Fibroblast of villous mesenchyme (primary cell): ENCODE measurements around the gene MTMR3. TPM values are rescaled to one million over a fixed set of nuclear protein-coding genes. Genes with fewer than 3 reads are reported as not detected.
A peak's percentile ranks its signal among the peaks of the same experiment; 100 is the strongest.
"Not testable (repeated sequence)": the region's sequence is repeated elsewhere in the genome, so short reads cannot be mapped to it uniquely, and the experiment has no call there.

Source experiments
- DNase-seq: peaks from one replicate; pipeline ENCODE4 v3.0.0-alpha.2; 2010; ENCODE audit warnings: low read depth
- H3K4me3 ChIP-seq: 2 replicates; pipeline ENCODE4 v1.5.1; 2011; ENCODE audit warnings: low read depth, mild to moderate bottlenecking, low read length
- total RNA-seq: library from RNA; depleted of rRNA; stranded (reverse); fragments of >200 nt; gene quantifications from 2 replicates; pipeline ENCODE4 v1.2.3, GENCODE V29; 2012
- TF ChIP-seq, protein P1 (sequence below): IDR thresholded peaks from 2 replicates; pipeline ENCODE4 v1.5.1; 2012; ENCODE audit warnings: low read depth, mild to moderate bottlenecking, low read length; ENCODE audit not compliant: insufficient read depth

MTMR3 gene
- total RNA-seq, 1 donor, result 51.4 TPM

DNA sequence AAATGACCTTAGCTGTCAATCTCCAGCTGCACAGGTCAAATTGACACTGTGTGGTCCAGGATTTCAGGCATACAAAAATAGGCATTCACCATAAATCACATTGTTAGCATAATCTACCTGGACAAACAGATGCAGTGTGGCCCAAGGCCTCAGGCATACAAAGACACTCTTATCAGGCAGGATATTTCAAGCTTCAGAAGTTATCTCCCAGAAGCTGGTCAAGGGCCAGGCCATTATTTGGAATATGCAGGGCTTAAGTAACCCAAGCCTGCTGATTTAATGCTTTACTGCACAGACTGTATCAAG is 171.7 kb downstream of the MTMR3 start:
- DNase-seq, result no peak
- H3K4me3 ChIP-seq, result no peak overlapping the region
- TF ChIP-seq, protein P1, sequence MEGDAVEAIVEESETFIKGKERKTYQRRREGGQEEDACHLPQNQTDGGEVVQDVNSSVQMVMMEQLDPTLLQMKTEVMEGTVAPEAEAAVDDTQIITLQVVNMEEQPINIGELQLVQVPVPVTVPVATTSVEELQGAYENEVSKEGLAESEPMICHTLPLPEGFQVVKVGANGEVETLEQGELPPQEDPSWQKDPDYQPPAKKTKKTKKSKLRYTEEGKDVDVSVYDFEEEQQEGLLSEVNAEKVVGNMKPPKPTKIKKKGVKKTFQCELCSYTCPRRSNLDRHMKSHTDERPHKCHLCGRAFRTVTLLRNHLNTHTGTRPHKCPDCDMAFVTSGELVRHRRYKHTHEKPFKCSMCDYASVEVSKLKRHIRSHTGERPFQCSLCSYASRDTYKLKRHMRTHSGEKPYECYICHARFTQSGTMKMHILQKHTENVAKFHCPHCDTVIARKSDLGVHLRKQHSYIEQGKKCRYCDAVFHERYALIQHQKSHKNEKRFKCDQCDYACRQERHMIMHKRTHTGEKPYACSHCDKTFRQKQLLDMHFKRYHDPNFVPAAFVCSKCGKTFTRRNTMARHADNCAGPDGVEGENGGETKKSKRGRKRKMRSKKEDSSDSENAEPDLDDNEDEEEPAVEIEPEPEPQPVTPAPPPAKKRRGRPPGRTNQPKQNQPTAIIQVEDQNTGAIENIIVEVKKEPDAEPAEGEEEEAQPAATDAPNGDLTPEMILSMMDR, result no peak

DNA sequence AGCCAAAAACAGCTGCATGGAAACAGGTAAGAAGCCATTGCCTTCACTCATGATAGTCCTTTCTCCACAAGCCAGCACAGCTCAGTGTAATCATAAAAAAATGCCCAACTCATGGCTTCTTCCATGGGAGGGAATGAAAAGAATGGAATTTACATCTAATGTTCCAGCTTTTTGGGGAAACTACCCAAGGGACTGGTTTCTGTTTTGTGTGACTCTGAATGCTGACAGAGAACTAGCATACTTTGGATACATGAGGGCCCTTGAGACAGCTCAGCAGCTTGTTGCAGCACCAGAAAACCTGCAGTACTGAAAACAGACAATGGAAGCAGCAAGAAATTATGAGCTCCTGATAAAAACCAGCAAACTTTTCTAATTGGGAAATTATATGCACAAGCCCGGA is 173.0 kb downstream of the MTMR3 start:
- no peak overlapping the region for H3K4me3 ChIP-seq
- peak; percentile 10 for DNase-seq
- TF ChIP-seq, protein P1, result no peak

DNA sequence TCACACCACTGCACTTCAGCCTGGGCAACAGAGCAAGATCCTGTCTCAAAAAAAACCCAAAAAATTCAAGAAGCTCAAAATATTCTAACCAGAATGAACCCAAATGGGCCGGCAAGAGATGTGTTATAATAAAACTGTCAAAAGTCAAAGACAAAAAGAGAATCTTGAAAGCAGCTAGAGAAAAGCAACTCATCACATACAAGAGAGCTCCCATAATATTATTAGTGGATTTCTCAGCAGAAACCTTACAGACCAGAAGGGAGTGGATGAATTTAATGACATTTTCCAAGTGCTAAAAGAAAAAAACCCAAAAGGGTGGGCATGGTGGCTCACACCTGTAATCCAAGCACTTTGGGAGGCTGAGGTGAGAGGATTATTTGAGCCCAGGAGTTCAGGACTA is 174.4 kb downstream of the MTMR3 start:
- H3K4me3 ChIP-seq, result no peak overlapping the region
- DNase-seq, result no peak
- TF ChIP-seq, protein P1, result no peak

DNA sequence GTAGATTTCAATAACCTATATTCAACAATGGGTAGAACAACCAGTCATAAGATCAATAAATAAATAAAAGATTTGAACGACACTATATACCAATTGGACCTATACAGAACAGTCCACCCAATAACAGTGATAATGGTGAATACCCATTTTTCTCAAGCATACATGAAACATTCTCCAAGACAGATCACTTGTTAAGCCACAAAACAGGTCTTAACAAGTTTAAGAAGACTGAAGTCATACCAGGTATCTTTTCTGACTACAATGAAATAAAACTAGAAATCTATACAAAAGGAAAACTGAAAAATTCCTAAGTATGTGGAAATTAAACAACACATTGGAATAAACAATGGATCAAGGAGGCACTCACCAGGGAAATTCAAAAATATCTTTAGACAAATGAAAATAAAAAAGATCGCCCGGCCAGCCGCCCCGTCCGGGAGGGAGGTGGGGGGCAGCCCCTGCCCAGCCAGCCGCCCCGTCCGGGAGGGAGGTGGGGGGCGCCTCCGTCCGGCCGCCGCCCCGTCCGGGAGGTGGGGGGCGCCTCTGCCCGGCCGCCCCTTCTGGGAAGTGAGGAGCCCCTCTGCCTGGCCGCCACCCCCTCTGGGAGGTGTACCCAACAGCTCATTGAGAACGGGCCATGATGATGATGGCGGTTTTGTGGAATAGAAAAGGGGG is 176.5 kb downstream of the MTMR3 start:
- not testable (repeated sequence) for H3K4me3 ChIP-seq, DNase-seq

DNA sequence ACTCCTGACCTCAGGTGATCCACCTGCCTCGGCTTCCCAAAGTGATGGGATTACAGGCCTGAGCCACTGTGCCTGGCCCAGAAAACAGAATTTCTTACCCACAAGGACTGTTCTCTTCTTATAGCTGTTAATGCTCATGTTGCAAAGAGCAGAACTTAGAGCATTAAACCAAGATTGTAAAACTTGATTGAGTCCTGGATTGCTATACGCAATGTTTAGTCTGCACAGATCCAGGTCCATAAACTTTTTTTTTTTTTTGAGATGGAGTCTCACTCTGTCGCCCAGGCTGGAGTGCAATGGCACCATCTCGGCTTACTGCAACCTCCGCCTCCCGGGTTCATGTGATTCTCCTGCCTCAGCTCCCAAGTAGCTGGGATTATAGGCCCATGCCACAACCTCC is 178.1 kb downstream of the MTMR3 start:
- DNase-seq, H3K4me3 ChIP-seq: not testable (repeated sequence)

DNA sequence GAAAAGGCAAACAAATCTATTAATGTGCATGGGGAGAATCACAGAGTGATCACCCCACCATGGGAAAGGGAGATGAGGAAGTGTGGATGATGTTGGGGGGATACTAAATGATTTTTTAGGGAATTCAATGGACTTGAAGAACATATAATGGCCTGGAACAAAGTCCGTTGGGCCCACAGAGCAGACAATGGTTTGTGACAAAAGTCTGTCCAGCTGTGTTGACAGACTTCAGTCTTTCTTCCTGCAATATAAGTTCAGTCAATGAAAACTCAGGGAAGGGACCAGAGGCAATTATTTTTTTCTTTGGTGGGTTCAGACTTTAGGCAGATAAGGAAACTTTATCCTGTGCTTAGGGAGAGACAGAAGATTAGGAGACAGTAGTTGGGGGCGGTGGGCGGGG is 179.3 kb downstream of the MTMR3 start:
- TF ChIP-seq, protein P1, result no peak
- DNase-seq, result no peak
- H3K4me3 ChIP-seq, result no peak overlapping the region

DNA sequence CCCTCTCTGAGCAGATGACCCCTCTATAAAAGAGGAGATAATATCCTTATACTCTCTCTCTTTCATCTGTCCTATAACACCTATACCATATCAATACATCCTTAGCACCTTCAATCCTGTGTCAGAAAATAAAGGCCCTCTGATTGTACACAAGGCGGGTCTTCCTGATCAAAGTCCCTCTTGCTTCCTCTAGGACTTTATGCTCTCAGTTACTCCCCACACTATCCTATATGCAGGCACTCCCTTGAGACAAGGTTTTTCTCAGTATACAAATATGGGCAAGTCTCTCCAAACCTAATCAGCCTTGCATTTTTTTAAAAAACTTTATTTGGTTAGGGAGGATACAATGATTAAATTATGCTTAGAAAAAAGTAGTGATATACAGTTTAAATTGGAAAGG is 180.0 kb downstream of the MTMR3 start:
- no peak overlapping the region for H3K4me3 ChIP-seq
- no peak for DNase-seq
- TF ChIP-seq, protein P1, result no peak

DNA sequence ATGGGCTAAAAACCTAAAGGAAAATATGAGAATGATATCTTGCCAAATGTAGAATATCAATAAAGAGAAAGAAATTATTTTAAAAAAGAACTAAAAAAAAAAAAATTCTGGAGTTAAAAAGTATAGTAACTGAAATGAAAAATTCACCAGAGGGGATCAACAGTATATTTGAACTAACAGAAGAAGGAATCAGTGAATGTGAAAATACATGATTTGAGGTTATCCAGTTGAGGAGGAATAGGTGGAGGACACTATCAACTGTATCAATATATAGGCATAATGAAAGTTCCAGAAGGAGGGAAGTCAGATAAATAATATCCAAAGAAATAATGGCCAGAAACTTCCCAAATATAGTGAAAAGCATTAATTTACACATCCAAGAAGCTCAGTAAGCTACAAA is 181.2 kb downstream of the MTMR3 start:
- H3K4me3 ChIP-seq, result no peak overlapping the region
- TF ChIP-seq, protein P1, result no peak
- DNase-seq, result no peak
